HepG2 (cell line): Measurements from ENCODE around the gene RGS14. TPM values are rescaled to one million over a fixed set of nuclear protein-coding genes. Genes with fewer than 3 reads are reported as not detected.

ENCODE experiments used
- ATAC-seq: fragments of 200-7000 bp; cut with Tn5 transposase; 3 replicates; pipeline ENCODE4 v1.9.1; 2020; ENCODE audit warnings: mild to moderate bottlenecking, moderate library complexity
- BruUV-seq: library from RNA; stranded (reverse); fragments of 400-500 nt; replicated peaks from 2 replicates; lab custom pipeline; 2021; lab: Mats Ljungman, UMichigan
- CTCF ChIA-PET: fragments of 300-600 bp; formaldehyde crosslinking; extraction: SDS; loops from one replicate; lab custom pipeline; 2021; ENCODE audit warnings: low total read pairs, inconsistent platforms, low intra/inter-chr PET ratio; lab: Yijun Ruan, JAX
- POLR2A ChIA-PET: fragments of 350-600 bp; sonication (Branson Sonifier 250); formaldehyde crosslinking; loops from one replicate; lab custom pipeline; 2020; ENCODE audit warnings: antibody characterized with exemption, inconsistent platforms; lab: Yijun Ruan, JAX
- DNase-seq: peaks from one replicate; pipeline ENCODE4 v3.0.0-alpha.2; 2015; ENCODE audit warnings: low spot score
- FAIRE-seq: peaks from 3 replicates; lab custom pipeline; 2011; peaks lifted over from hg19 to GRCh38; lab: Jason Lieb, UNC
- H2AFZ ChIP-seq: one replicate; pipeline ENCODE4 v1.6.1; 2011; ENCODE audit warnings: low read length, inconsistent platforms
- H3K27ac ChIP-seq: fragments of 300-600 bp; 3 replicates; pipeline ENCODE4 v1.8.0; 2011; ENCODE audit warnings: mixed run types, mild to moderate bottlenecking, mixed read lengths, low read length, inconsistent platforms; ENCODE audit not compliant: insufficient read depth; ENCODE audit errors: extremely low read length
- H3K27me3 ChIP-seq, 2 experiments: fragments of 200-600 bp in 1 of 2; 2 replicates in 1 of 2; 3 replicates in 1 of 2; pipeline versions ENCODE4 v1.6.0 to v1.8.0; 2011; ENCODE audit warnings: low read length in 2 of 2, mild to moderate bottlenecking in 2 of 2, moderate library complexity in 2 of 2, inconsistent platforms in 1 of 2; ENCODE audit not compliant: insufficient read depth in 2 of 2, control insufficient read depth in 1 of 2
- H3K36me3 ChIP-seq, 2 experiments: fragments of 200-600 bp in 1 of 2; replicated peaks in 1 of 2; 2 replicates in 1 of 2; 3 replicates in 1 of 2; pipeline versions ENCODE4 v1.5.1 to v1.8.0; 2011; ENCODE audit warnings: low read length in 2 of 2, inconsistent platforms in 1 of 2; ENCODE audit not compliant: insufficient read depth in 2 of 2, control insufficient read depth in 1 of 2
- H3K4me1 ChIP-seq: 2 replicates; pipeline ENCODE4 v1.5.1; 2012; ENCODE audit warnings: low read length, inconsistent platforms; ENCODE audit not compliant: insufficient read depth
- H3K4me2 ChIP-seq: 2 replicates; pipeline ENCODE4 v1.6.0; 2011; ENCODE audit warnings: low read depth, low read length, inconsistent platforms
- H3K4me3 ChIP-seq, 3 experiments: fragments of 200-600 bp in 1 of 3; sonication (generic), shearing (Covaris generic) in 1 of 3; replicated peaks in 1 of 3; 2 replicates each; pipeline ENCODE4 v1.5.1; 2011 to 2016; ENCODE audit warnings: low read length in 3 of 3, inconsistent platforms in 2 of 3, low read depth in 2 of 3, mild to moderate bottlenecking in 2 of 3, control low read depth in 1 of 3, mixed read lengths in 1 of 3; ENCODE audit not compliant: insufficient read depth in 1 of 3
- H3K79me2 ChIP-seq: one replicate; pipeline ENCODE4 v1.6.1; 2011; ENCODE audit warnings: low read length, inconsistent platforms; ENCODE audit not compliant: insufficient read depth
- H3K9ac ChIP-seq: 2 replicates; pipeline ENCODE4 v1.6.0; 2011; ENCODE audit warnings: mild to moderate bottlenecking, low read depth, low read length, inconsistent platforms; ENCODE audit not compliant: insufficient read depth
- H3K9me3 ChIP-seq: 2 replicates; pipeline ENCODE4 v1.5.1; 2012; ENCODE audit warnings: mild to moderate bottlenecking, low read length
- H4K20me1 ChIP-seq: 2 replicates; pipeline ENCODE4 v1.6.0; 2011; ENCODE audit warnings: inconsistent platforms, mild to moderate bottlenecking, low read length, moderate library complexity; ENCODE audit not compliant: insufficient read depth
- ARID3A ChIP-seq: IDR thresholded peaks from 2 replicates; pipeline ENCODE4 v1.6.1; 2012; ENCODE audit warnings: low read depth, low read length, improper control_type of control experiment
- SMARCC2 ChIP-seq: fragments of 450-650 bp; IDR thresholded peaks from 2 replicates; pipeline ENCODE4 v1.6.1; 2017; ENCODE audit warnings: antibody characterized with exemption, mild to moderate bottlenecking
- SYNCRIP ChIP-seq: fragments of 200-400 bp; formaldehyde crosslinking; IDR thresholded peaks from 2 replicates; pipeline ENCODE4 v1.6.1; 2018; ENCODE audit warnings: mild to moderate bottlenecking, low read depth, low read length; ENCODE audit not compliant: insufficient read depth
- ZNF121 ChIP-seq: sonication (generic); formaldehyde crosslinking; IDR thresholded peaks from 2 replicates; pipeline ENCODE4 v1.5.0; 2020; ENCODE audit warnings: mild to moderate bottlenecking, missing genetic modification reagents
- WGBS: methylation state at CpG from one replicate; pipeline ENCODE4 v1.1.6; 2017; ENCODE audit warnings: low lambda C conversion rate; 5-methylcytosine and 5-hydroxymethylcytosine counted together
- in situ Hi-C: cut with HindIII; loops from 2 replicates; pipeline ENCODE4 v1.10.0; 2017; ENCODE audit warnings: low pct_unique_long_range_greater_than_20kb; ENCODE audit not compliant: extremely low pct_ligation_motif_present
- intact Hi-C: fragments of 100-400 bp; cut with micrococcal nuclease; formaldehyde crosslinking; loops from one replicate; pipeline ENCODE4 v1.10.0; 2022; ENCODE audit not compliant: unreplicated experiment
- polyA plus RNA-seq, 8 experiments: library from polyadenylated mRNA; depleted of rRNA in 3 of 8; stranded (reverse) in 7 of 8; unstranded in 1 of 8; fragments of >200 nt; fragmentation: Illumina TruSeq in 4 of 8; extraction: Trizol in 4 of 8; gene quantifications; 2 replicates each; pipeline versions ENCODE4 v1.2.1 to v1.2.3, GENCODE V29; 2011 to 2016; ENCODE audit warnings: low read depth in 4 of 8, missing spikeins in 1 of 8, mixed read lengths in 1 of 8; ENCODE audit not compliant: insufficient read depth in 1 of 8
- total RNA-seq, 5 experiments: library from RNA; depleted of rRNA; stranded (reverse); fragments of >200 nt; fragmentation: Illumina TruSeq; extraction: Trizol; gene quantifications; 2 replicates each; pipeline ENCODE4 v1.2.3, GENCODE V29; 2016; ENCODE audit warnings: low read depth in 1 of 5

RGS14 gene
- total and polyA plus RNA-seq, 2 of the 13 experiments (the other 11 are each of a cell fraction or from before 2014, with no cell fraction given), result 11.1 to 17.2 TPM

GRCh38 chr5:177378884-177379883 is 21.5 kb downstream of the RGS14 start (continued):
- TF ChIP-seq ARID3A (peak; percentile 95), SYNCRIP (no peak)

GRCh38 chr5:177380805-177381126 is 23.0 kb downstream of the RGS14 start:
- WGBS, result over 99% methylated on average over 6 of the region's 6 CpGs
- in situ Hi-C loops, result no loop called here
- H3K4me2 ChIP-seq, result no peak overlapping the region
- ChIA-PET CTCF (no interaction called here), POLR2A (interaction anchor here (1.0 to 4.9 kb wide), 3 partner anchors 9 to 116 kb away, joined by 3 to 239 read pairs (median 28); partner anchors contain the start of gene PDLIM7)
- peaks cover 85% of the 10 kb centered on the region for H3K4me1 ChIP-seq
- no peaks in the 10 kb centered on the region for H4K20me1 ChIP-seq
- FAIRE-seq, result no peak
- no peak for DNase-seq
- TF ChIP-seq SMARCC2 (no peak), ZNF121 (peak; percentile 81)
- no peak overlapping the region for H3K27ac ChIP-seq
- peaks cover 6 to 7% of the 10 kb centered on the region in 2 experiments; a peak in 3 of 5 replicates for H3K27me3 ChIP-seq
- no peaks in the 10 kb centered on the region for H3K36me3 ChIP-seq
- no peak overlapping the region for H3K9ac ChIP-seq
- intact Hi-C loops, result no loop called here
- no peak overlapping the region for H2AFZ ChIP-seq
- H3K9me3 ChIP-seq, result no peaks in the 10 kb centered on the region
- no peak for ATAC-seq
- no peaks in the 10 kb centered on the region for H3K79me2 ChIP-seq
- no TSS peak for BruUV-seq
- no peak overlapping the region for H3K4me3 ChIP-seq
